ENCODE measurements around the gene TUBA3E. TPM values are rescaled to one million over a fixed set of nuclear protein-coding genes. Genes with fewer than 3 reads are reported as not detected.
"Not testable (repeated sequence)": the region's sequence is repeated elsewhere in the genome, so short reads cannot be mapped to it uniquely, and the experiment has no call there.

TUBA3E gene
- total RNA-seq, 1 donor from 2014 or later: 60.2 TPM

DNA sequence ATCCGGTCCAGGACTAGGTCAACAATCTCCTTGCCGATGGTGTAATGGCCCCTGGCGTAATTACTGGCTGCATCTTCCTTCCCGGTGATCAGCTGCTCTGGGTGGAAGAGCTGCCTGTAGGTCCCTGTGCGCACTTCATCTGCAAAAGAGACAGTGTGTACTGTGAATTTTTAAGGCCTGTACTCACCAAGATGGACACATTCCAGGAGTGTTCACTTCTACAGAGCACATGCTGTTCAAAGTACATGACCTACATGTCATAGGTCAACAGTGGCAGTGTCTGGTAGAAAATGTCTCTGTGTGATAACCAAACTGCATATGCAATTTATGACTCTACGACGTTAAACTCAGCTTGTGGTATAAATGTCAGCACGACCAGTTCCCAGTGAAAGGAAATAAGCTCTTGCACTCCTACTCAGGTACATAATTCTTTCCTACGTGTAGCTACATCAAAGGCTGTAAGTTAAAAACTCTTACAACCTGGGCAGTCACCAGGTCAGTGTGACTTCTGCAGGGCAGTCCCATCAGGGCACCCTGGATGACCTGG, 3.1 kb downstream of the TUBA3E start:
- intact Hi-C loops (cut with micrococcal nuclease); DNase-seq: not testable (repeated sequence)
- ATAC-seq: peak; percentile 81

DNA sequence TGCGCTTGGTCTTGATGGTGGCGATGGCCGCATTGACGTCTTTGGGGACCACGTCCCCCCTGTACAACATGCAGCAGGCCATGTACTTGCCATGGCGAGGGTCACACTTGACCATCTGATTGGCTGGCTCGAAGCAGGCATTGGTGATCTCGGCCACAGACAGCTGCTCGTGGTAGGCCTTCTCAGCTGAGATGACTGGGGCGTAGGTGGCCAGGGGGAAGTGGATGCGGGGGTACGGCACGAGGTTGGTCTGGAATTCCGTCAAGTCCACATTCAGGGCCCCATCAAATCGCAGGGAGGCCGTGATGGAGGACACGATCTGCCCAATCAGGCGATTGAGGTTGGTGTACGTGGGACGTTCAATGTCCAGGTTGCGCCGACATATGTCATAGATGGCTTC, 4.4 kb downstream of the TUBA3E start:
- intact Hi-C loops (cut with micrococcal nuclease); ATAC-seq; DNase-seq: not testable (repeated sequence)

DNA sequence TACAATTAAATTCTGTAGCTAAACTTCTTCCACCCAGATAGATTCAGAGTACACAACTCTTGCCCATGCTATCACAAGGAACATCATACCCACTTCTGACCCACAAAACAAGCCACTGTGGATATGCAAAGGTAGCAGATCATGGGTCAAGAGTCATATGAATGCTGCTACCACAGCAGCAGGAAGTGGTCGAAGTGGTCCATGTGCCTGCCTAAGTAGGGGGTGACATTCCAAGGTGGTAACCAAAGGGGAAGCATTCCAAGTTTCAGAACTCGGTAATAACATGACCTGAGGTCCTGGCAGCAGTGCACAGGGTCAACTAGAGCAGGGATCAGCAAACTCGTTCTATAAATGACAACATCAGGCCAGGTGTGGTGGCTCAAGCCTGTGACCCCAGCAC, 5.8 kb downstream of the TUBA3E start:
- ATAC-seq; DNase-seq; intact Hi-C loops (cut with micrococcal nuclease): not testable (repeated sequence)

DNA sequence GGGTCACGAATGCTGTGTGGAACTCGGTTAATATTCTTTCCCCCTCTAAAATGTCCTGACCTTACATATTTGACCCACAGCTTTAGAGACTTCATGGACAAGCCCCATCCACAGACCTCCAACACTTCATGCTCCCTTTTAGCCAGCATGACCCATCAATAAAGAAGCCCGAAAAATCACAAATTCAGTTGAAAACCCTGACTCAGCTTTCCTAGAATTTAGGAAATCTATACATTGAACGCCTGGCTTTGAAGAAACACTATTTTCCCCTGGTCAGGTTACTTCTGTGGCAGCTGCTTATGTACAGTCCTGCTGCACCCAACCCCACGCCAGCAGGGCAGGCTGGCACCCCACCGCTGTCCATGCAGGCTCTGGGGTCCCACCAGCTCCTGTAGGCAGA, 6.9 kb downstream of the TUBA3E start:
- ATAC-seq; DNase-seq; intact Hi-C loops (cut with micrococcal nuclease): not testable (repeated sequence)

DNA sequence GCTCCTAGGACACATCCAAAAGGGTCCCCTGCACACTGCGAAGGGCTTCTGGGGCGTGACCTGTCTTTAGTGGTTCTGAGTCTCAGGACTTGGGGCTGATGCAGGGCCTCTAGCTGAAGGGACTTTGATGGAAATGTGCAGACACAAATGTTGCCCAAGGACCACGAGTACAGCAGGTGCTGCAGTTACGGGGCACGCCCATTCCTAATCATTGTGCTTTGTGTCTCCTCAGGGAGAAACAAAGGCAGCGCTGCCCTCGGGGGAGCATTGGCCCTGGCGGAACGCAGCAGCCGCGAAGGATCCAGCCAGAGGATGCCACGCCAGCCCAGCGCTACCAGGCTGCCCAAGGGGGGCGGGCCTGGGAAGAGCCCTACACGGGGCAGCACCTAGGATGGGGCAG, 8.0 kb downstream of the TUBA3E start:
- ATAC-seq: no peak
- no peak for DNase-seq
- intact Hi-C loops (cut with micrococcal nuclease): no loop called here

DNA sequence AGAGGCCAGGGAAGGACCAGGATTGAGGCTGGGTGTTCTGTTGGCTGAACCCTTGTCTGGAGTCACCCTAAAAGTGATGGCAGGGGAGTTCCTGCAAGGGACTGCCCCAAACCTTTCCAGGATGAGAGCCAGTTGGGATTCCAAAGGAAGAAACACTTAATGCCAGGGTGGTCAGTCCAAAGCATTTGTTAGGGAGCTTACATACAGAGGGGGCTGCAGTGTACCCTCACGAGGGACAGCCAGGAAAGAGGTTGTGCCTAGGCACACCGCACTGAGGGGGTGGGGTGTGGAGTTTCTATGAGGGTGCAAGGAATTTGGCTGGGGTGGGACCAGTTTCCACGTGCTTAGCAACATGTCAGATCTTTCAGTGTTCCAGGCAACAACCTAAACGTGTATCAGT, 9.3 kb downstream of the TUBA3E start:
- DNase-seq; ATAC-seq; intact Hi-C loops (cut with micrococcal nuclease): not testable (repeated sequence)

DNA sequence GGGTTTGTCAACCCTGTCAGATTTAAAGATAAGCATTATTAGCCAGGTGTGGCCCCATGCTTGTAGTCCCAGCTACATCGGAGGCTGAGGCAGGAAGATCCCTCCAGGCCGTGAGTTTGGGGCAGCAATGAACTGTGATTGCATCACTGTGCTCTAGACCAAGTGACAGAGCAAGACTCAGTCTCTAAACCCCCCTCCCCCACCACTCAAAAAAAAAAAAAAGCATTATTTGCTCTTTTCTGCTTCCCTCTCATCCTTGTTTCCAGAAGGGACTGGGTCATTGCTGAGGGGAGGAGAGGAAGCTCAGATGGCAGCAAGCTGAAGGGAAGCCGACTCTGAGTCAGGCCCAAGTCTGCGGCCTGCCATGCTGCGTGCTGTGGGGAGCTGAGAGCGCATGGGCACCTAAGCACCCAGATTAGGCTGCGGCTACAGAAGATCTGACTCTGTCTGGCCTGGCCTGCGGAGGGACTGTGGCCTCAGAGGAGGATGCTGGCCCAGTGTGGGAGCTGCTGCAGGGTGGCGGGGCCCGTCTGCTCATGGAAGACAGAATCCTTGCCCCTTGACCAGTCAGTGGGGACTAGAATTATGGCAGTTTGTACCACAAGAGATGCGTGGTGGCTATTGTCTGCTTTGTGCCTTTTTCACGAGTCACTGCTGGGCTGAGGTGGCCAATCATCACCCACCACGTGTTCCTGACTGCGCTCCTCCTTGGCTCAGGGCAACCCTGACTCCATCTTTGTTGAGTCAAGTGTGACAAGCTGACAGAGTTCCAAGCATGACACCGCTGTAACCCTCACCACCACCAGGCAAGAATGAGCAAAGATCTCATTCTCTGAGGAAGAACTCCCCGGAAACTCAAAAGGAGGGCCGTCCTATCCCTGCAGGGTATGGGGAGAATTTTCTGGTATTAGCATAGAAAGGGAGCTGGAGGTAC, 10.1 kb downstream of the TUBA3E start:
- intact Hi-C loops (cut with micrococcal nuclease); DNase-seq; ATAC-seq: not testable (repeated sequence)

DNA sequence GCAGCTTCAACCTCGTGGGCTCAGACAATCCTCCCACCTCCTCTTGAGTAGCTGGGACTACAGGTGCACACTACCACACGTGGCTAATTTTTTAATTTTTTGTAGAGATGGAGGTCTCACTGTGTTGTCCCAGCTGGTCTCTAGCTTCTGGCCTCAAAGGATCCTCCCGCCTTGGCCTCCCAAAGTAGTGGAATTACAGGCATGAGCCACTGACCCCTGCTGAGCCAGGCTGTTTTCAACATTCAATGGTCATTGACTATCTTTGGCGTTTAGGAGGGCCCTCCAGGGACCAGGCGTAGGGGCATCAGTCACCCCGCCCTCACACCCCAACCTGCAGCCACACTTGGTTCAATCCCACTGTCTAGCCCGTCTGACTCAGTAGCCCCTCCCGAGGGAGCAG, 11.0 kb downstream of the TUBA3E start:
- DNase-seq (no peak), ATAC-seq (no peak)
- intact Hi-C loops (cut with micrococcal nuclease): no loop called here

DNA sequence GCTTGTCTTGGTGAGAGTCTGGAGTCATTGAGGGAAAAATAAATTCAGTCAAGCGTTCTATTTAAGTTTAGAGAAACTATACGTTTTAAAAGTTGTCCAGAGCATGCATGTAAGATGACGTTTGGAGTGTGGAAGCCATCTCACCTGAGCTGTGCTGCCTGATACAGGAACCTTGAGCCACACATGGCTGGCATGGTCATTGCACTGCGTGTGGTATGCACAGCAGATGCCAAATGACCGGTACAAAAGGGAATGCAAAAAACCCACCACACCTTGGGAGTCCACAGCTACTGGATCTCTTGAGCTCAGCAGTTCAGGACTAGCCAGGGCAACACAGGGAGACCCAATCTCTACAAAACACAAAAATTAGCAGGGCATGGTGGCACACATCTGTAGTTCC, 11.8 kb downstream of the TUBA3E start:
- intact Hi-C loops (cut with micrococcal nuclease): no loop called here
- ATAC-seq: no peak
- no peak for DNase-seq

DNA sequence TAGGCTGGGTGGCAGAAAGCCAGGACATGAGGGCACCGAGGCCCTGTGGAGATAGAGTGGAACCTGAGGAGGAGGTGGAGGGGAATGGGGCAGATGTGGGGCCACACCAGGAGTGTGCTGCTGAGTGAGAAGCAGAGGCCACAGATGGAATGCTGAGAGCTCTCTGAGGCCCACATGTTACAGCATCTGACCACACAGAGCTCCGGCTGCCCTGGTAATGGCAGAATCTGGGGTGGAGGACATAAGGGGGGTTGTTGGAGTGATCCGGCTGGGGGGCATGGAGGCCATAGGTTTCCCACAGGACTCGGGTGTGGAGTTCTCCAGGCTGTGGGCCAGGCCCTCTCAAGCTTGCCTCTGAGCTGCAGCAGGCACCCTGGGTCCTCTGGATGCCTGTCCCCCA, 12.3 kb downstream of the TUBA3E start:
- intact Hi-C loops (cut with micrococcal nuclease): no loop called here
- ATAC-seq: no peak
- DNase-seq: peak; percentile 44

DNA sequence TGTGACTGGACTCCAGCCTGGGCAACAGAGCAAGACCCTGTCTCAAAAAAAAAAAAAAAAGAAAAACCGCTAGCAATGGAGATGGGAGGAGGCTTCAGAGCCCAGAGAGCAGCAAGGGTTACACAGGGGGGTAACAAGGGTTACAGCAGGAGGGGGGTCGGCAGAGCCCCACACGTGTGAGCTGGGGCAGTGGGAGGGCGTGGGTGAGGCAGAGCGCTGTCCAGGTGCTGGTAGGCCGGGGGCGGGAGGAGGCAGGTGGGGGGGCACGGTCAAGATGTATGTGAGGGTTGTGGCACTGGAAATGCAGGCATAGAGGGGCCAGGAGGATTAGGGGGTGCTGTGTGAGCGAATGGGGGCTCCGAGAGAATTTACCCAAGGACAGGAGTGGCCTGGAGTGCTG, 12.8 kb downstream of the TUBA3E start:
- no peak for DNase-seq
- ATAC-seq: no peak
- intact Hi-C loops (cut with micrococcal nuclease): no loop called here

DNA sequence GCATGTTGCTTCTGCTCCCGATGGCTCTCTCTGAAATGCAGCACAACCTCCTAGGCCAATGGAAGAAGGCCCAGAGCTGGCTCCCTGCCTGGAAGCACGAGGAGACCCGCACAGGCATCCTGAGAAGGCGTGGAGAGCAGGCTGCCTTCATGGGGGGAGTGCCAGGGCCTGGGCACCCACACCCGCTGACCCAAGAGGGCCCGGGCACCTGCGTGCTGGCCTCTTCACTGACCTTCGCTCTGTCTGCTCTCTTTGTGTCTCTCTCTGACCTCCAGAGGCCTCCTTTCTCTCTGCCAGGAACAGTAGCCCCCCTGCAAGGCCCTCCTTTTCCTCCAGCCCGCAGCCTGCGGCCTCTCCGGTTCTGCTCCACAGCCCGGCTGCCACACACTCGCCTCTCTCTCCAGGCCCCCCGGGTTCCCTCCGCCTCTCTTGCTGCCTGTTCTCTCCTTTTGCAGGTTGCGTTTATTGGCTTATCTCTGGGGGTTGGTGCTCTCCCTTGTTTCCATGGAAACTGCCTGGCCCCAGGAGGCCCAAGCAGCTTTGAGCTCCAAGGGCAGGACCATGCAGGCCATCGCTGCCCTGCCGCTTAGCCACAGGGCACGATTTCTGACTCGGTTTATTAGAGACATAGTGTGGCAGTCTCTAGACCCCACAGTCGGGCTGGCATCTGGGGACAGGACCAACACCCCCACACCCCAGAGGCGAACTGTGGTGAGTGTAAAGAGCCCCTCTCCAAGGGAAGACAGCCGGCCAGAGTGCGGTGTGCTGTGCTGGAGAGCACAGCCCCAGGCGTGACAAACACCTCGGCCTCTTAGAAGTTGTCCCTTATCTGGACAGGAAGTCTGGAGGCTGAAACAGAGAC, 14.5 kb downstream of the TUBA3E start:
- DNase-seq (peak; percentile 74), ATAC-seq (no peak)
- intact Hi-C loops (cut with micrococcal nuclease): no loop called here

DNA sequence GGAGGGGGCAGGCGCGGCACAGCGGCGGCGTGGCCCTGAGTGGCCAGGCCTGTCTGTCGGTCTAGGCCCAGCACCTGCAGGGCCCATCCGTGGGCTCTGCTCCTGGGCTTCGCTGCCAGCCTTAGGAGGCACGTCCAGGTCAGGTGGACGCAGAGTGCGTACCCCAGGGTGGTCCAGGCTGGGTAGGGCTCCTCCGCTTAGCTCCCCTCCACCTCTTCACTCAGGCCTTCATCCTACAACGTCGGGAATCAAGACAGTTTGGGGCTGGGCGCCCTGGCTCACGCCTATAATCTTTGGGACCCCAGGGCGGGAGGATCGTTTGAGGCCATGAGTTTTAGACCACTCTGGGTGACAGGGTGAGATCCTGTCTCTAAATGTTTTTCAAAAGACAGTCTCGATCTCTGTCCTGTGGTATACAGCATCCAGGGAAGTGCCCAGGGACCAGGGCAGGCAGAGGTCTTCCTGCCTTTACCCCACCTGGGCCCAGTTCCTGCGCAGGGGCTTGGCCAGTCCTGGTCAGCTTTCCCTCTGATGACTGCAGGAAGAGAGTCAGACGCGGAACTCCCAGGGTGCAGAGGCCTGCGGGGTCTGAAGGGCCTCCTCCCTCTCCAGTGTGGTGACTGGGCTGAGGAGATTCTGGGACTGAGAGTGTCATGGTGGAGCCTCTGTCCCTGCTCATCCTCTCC, 15.3 kb downstream of the TUBA3E start:
- DNase-seq; intact Hi-C loops (cut with micrococcal nuclease); ATAC-seq: not testable (repeated sequence)

DNA sequence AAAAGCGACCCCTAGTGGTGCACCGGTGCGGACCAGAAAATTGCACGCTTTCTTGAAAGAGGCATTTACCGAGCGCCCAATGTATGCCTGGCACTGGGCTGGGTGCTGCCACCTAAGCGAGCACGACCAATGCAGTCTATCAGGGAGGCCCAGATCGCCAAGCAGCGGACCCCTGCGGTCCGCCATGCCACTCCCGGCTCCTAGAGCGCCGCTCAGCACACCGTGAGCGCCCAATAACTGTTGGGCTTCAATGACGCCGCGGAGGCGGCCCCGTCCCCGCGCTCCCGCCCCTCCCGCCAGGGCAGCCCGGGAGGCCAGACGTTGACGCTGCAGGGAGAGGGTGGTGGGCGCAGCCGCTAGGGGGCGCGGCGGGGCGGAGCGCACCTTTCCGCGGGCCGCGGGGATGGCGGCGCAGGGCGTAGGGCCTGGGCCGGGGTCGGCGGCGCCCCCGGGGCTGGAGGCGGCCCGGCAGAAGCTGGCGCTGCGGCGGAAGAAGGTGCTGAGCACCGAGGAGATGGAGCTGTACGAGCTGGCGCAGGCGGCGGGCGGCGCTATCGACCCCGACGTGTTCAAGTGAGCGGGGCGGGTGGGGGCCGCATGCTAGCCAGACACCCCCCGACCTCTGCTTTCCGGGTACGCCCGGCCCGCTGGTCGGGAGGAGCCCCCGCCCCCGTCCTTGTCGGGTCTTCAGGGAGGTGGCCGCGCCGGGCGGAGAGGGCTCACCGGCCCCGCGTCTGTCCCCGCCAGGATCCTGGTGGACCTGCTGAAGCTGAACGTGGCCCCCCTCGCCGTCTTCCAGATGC, 16.2 kb downstream of the TUBA3E start, which contains the start of gene MZT2B:
TSS of gene MZT2B (plus strand) at position 383 of the 803 bp plus-strand sequence. CDS start at position 404, 21 bp downstream.
- ATAC-seq: peak; percentile 91
- DNase-seq: peak; percentile 95
- intact Hi-C loops (cut with micrococcal nuclease): not testable (repeated sequence)

DNA sequence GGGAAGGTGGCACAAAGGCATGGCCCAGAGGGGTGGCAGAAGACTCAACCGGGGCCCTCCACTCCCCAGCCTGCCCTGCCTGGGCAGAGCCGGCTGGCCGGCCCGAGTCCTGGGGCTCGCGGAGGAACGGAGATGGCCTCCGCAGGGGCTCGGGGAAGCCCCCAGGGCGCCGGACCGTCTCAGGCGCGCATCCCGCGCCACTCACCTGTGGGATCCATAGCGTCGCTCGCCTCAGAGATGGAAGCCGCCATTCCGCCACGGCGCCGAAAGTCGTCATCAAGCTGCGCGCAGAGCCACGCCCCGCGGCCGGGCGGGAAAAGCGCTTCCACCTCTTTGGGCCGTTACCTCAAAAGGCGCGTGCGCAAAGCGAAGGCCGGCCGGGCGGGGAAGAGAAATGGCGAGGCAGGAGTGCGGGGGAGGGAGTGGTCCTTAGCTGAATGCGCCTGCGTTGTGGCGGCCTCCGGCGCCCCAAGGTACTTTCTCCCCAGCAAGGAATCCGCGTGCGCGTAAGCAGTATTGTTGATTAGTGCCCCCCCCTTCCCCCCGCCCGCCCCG, 16.8 kb downstream of the TUBA3E start, which contains the start of gene SMPD4:
TSS of gene SMPD4 (minus strand) at position 278 of the 555 bp plus-strand sequence. CDS start 5,010 bp downstream, outside the sequence.
- peak; percentile 91 for ATAC-seq
- intact Hi-C loops (cut with micrococcal nuclease): no loop called here

DNA sequence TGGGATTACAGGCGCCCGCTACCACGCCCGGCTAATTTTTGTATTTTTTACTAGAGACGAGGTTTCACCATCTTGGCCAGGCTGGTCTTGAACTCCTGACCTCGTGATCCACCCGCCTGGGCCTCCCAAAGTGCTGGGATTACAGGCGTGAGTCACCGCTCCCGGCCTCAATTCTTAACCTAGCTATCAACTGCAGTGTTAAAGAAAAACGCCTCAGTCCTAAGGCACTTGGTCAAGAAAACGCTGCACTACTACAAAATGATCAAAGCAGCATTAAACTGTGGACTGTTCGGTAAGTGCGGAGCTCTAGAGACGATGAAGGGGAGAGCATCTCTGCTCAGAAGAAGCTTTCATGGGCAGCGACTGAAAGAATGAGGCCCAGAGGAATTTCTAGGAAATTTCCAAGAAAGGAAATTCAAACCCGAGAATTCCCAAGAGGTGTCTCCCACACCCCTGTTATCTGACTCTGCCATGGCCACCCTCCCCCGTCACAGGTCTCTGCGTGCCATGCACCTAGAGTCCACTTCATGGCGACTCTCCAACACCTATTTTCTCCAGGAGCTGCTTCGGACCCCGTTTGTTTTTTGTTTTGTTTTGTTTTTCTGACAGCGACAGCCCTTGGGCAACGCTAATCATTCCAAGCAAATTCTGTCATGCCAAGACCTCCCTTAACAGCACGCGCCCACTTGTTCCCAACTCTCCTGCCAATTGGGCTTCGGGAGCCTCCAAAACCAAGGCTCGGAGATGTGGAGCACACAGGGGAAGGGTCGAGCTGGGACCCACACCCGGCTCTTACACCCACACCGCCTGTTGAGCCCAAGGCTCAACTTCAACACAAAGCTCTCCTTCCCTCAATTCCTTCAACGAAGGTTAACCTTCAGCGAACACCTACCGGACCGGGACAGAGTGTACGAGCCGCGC, 17.6 kb downstream of the TUBA3E start:
- DNase-seq; intact Hi-C loops (cut with micrococcal nuclease); ATAC-seq: not testable (repeated sequence)

More for the DNA sequence above, 16.8 kb downstream of the TUBA3E start, which contains the start of gene SMPD4:
- DNase-seq: peak; percentile 99
